Stimulated activated CD4-positive, alpha-beta T cell treated with anti-CD3 and anti-CD28 coated beads, Interleukin-4, amount 100 ng/mL, for 24 hours (primary cell): Measurements from ENCODE around the gene ZRANB3.
"Not testable (repeated sequence)": the region's sequence is repeated elsewhere in the genome, so short reads cannot be mapped to it uniquely, and the experiment has no call there.

ENCODE experiments used
- DNase-seq: peaks from one replicate; pipeline ENCODE4 v3.0.0-alpha.2; 2020

ZRANB3 gene

GRCh38 chr2:135168204-135168856 is 362.7 kb downstream of the ZRANB3 start:
- no peak for DNase-seq

GRCh38 chr2:135167273-135167672 is 363.7 kb downstream of the ZRANB3 start:
- no peak for DNase-seq

- DNase-seq, result no peak
Observed at GRCh38 chr2:135164431-135164830, 366.6 kb downstream of the ZRANB3 start.

GRCh38 chr2:135163901-135164300 is 367.1 kb downstream of the ZRANB3 start:
- no peak for DNase-seq

GRCh38 chr2:135163306-135163705 is 367.7 kb downstream of the ZRANB3 start:
- no peak for DNase-seq

GRCh38 chr2:135162786-135163185 is 368.2 kb downstream of the ZRANB3 start:
- DNase-seq, result no peak

- DNase-seq, result no peak
Observed at GRCh38 chr2:135162377-135162776, 368.6 kb downstream of the ZRANB3 start.

- DNase-seq, result no peak
Observed at GRCh38 chr2:135159191-135159590, 371.8 kb downstream of the ZRANB3 start.

- no peak for DNase-seq
Observed at GRCh38 chr2:135157856-135158255, 373.2 kb downstream of the ZRANB3 start.

- no peak for DNase-seq
Observed at GRCh38 chr2:135154962-135155361, 376.1 kb downstream of the ZRANB3 start.

- DNase-seq, result no peak
Observed at GRCh38 chr2:135152361-135152760, 378.7 kb downstream of the ZRANB3 start.

- no peak for DNase-seq
Observed at GRCh38 chr2:135151615-135152014, 379.4 kb downstream of the ZRANB3 start.

- DNase-seq, result no peak
Observed at GRCh38 chr2:135150725-135151124, 380.3 kb downstream of the ZRANB3 start.

GRCh38 chr2:135149251-135149650 is 381.8 kb downstream of the ZRANB3 start:
- DNase-seq, result no peak

- no peak for DNase-seq
Observed at GRCh38 chr2:135144343-135144742, 386.7 kb downstream of the ZRANB3 start.

- DNase-seq, result no peak
Observed at GRCh38 chr2:135142323-135142722, 388.7 kb downstream of the ZRANB3 start.

GRCh38 chr2:135140606-135141005 is 390.4 kb downstream of the ZRANB3 start:
- no peak for DNase-seq

GRCh38 chr2:135132314-135132713 is 398.7 kb downstream of the ZRANB3 start:
- no peak for DNase-seq

GRCh38 chr2:135130751-135131150 is 400.3 kb downstream of the ZRANB3 start:
- DNase-seq, result no peak

GRCh38 chr2:135125940-135126339 is 405.1 kb downstream of the ZRANB3 start:
- no peak for DNase-seq

- DNase-seq, result no peak
Observed at GRCh38 chr2:135124924-135125886, 405.8 kb downstream of the ZRANB3 start.

GRCh38 chr2:135121658-135122039 is 409.4 kb downstream of the ZRANB3 start:
- not testable (repeated sequence) for DNase-seq

GRCh38 chr2:135121016-135121657 is 409.9 kb downstream of the ZRANB3 start:
- no peak for DNase-seq

GRCh38 chr2:135119582-135119981 is 411.4 kb downstream of the ZRANB3 start:
- DNase-seq, result no peak
